ENCODE results near the gene HTR1D. TPM values are rescaled to one million over a fixed set of nuclear protein-coding genes. Genes with fewer than 3 reads are reported as not detected.

The HTR1D gene
- total and polyA plus RNA-seq, 2 experiments from 2014 or later: not detected

- Histone ChIP-seq H3K27me3 (replicated peaks; ENCODE audit: insufficient read depth) (peaks cover 37% of the 10 kb centered on the region), H2AFZ (no peak overlapping the region), H3K27ac (no peak overlapping the region), H4K20me1 (ENCODE audit: insufficient read depth) (no peaks in the 10 kb centered on the region), H3K4me1 (ENCODE audit: insufficient read depth) (0 out of 2 replicates have a peak, but pooled peaks cover 4% of the 10 kb centered on the region), H3F3A (ENCODE audit: insufficient read depth) (no peaks in the 10 kb centered on the region), H3K36me3 (ENCODE audit: low read depth) (no peaks in the 10 kb centered on the region), H3K4me3 (no peak overlapping the region), H3K9ac (no peak overlapping the region), H3K9me3 (ENCODE audit: low read depth) (no peaks in the 10 kb centered on the region), H3K9me2 (ENCODE audit: insufficient read depth) (no peaks in the 10 kb centered on the region), H3K79me2 (ENCODE audit: insufficient read depth) (no peaks in the 10 kb centered on the region), H3K4me2 (ENCODE audit: unreplicated experiment) (no peak overlapping the region)
- 90 to 92% methylated on average over 3 of the region's 3 CpGs for WGBS, 2 experiments (ENCODE audit: low coverage in 1 of 2, low lambda C conversion rate in 2 of 2, missing lambda C conversion rate in 2 of 2)
- no peak for TF ChIP-seq EZH2phosphoT487 (IDR thresholded peaks at IDR 0.05; ENCODE audit: insufficient read depth, low read depth)
- TF ChIP-seq EZH2 (IDR thresholded peaks at IDR 0.05; ENCODE audit: insufficient read depth, poor library complexity, severe bottlenecking): no peak
- in situ Hi-C loops (cut with MboI): no loop called here
- no peak for DNase-seq
These were observed 1.4 kb downstream of the HTR1D start for GRCh38 chr1:23215751-23216449.

- no peaks in the 10 kb centered on the region for H3K9me3 ChIP-seq (ENCODE audit: low read depth)
- H3K9ac ChIP-seq: no peak overlapping the region
- TF ChIP-seq EZH2 (IDR thresholded peaks at IDR 0.05; ENCODE audit: insufficient read depth, poor library complexity, severe bottlenecking) (no peak), EZH2phosphoT487 (IDR thresholded peaks at IDR 0.05; ENCODE audit: insufficient read depth, low read depth) (no peak)
- H3K27me3 ChIP-seq (replicated peaks; ENCODE audit: insufficient read depth): peaks cover 43% of the 10 kb centered on the region
- H3K27ac ChIP-seq: no peak overlapping the region
- H3F3A ChIP-seq (ENCODE audit: insufficient read depth): no peaks in the 10 kb centered on the region
- DNase-seq: no peak
- H3K4me3 ChIP-seq: no peak overlapping the region
- 0 out of 2 replicates have a peak, but pooled peaks cover 4% of the 10 kb centered on the region for H3K4me1 ChIP-seq (ENCODE audit: insufficient read depth)
- no peak overlapping the region for H2AFZ ChIP-seq
- 89 to 90% methylated on average over 3 of the region's 3 CpGs for WGBS, 2 experiments (ENCODE audit: low coverage in 1 of 2, low lambda C conversion rate in 2 of 2, missing lambda C conversion rate in 2 of 2)
- no peaks in the 10 kb centered on the region for H4K20me1 ChIP-seq (ENCODE audit: insufficient read depth)
- no peaks in the 10 kb centered on the region for H3K9me2 ChIP-seq (ENCODE audit: insufficient read depth)
- no peak overlapping the region for H3K4me2 ChIP-seq (ENCODE audit: unreplicated experiment)
- in situ Hi-C loops (cut with MboI): no loop called here
- no peaks in the 10 kb centered on the region for H3K36me3 ChIP-seq (ENCODE audit: low read depth)
- H3K79me2 ChIP-seq (ENCODE audit: insufficient read depth): no peaks in the 10 kb centered on the region
These were observed 2.0 kb downstream of the HTR1D start for GRCh38 chr1:23215291-23215690.

- no peaks in the 10 kb centered on the region for H3F3A ChIP-seq (ENCODE audit: insufficient read depth)
- H2AFZ ChIP-seq: no peak overlapping the region
- no peak overlapping the region for H3K4me3 ChIP-seq
- H3K9ac ChIP-seq: no peak overlapping the region
- no peaks in the 10 kb centered on the region for H4K20me1 ChIP-seq (ENCODE audit: insufficient read depth)
- no peak overlapping the region for H3K27ac ChIP-seq
- H3K79me2 ChIP-seq (ENCODE audit: insufficient read depth): no peaks in the 10 kb centered on the region
- 90 to 92% methylated on average over 4 of the region's 4 CpGs for WGBS, 2 experiments (ENCODE audit: low coverage in 1 of 2, low lambda C conversion rate in 2 of 2, missing lambda C conversion rate in 2 of 2)
- TF ChIP-seq EZH2phosphoT487 (IDR thresholded peaks at IDR 0.05; ENCODE audit: insufficient read depth, low read depth): no peak
- TF ChIP-seq EZH2 (IDR thresholded peaks at IDR 0.05; ENCODE audit: insufficient read depth, poor library complexity, severe bottlenecking): no peak
- DNase-seq: peak; percentile 22
- 0 out of 2 replicates have a peak, but pooled peaks cover 4% of the 10 kb centered on the region for H3K4me1 ChIP-seq (ENCODE audit: insufficient read depth)
- no peaks in the 10 kb centered on the region for H3K9me3 ChIP-seq (ENCODE audit: low read depth)
- H3K27me3 ChIP-seq (replicated peaks; ENCODE audit: insufficient read depth): peaks cover 50% of the 10 kb centered on the region
- H3K4me2 ChIP-seq (ENCODE audit: unreplicated experiment): no peak overlapping the region
- no peaks in the 10 kb centered on the region for H3K9me2 ChIP-seq (ENCODE audit: insufficient read depth)
- in situ Hi-C loops (cut with MboI): no loop called here
- H3K36me3 ChIP-seq (ENCODE audit: low read depth): no peaks in the 10 kb centered on the region
These were observed 2.7 kb downstream of the HTR1D start for GRCh38 chr1:23214640-23215039.

- Histone ChIP-seq H3K36me3 (ENCODE audit: low read depth) (no peaks in the 10 kb centered on the region), H3K9ac (no peak overlapping the region), H4K20me1 (ENCODE audit: insufficient read depth) (no peaks in the 10 kb centered on the region), H3F3A (ENCODE audit: insufficient read depth) (no peaks in the 10 kb centered on the region), H3K27me3 (replicated peaks; ENCODE audit: insufficient read depth) (peaks cover 28% of the 10 kb centered on the region), H3K9me2 (ENCODE audit: insufficient read depth) (no peaks in the 10 kb centered on the region), H3K27ac (no peak overlapping the region), H3K79me2 (ENCODE audit: insufficient read depth) (no peaks in the 10 kb centered on the region), H3K9me3 (ENCODE audit: low read depth) (no peaks in the 10 kb centered on the region), H3K4me2 (ENCODE audit: unreplicated experiment) (no peak overlapping the region), H3K4me1 (ENCODE audit: insufficient read depth) (no peaks in the 10 kb centered on the region), H3K4me3 (no peak overlapping the region), H2AFZ (no peak overlapping the region)
- no peak for TF ChIP-seq EZH2 (IDR thresholded peaks at IDR 0.05; ENCODE audit: insufficient read depth, poor library complexity, severe bottlenecking)
- TF ChIP-seq EZH2phosphoT487 (IDR thresholded peaks at IDR 0.05; ENCODE audit: insufficient read depth, low read depth): no peak
- no peak for DNase-seq
- WGBS, 2 experiments (ENCODE audit: low coverage in 1 of 2, low lambda C conversion rate in 2 of 2, missing lambda C conversion rate in 2 of 2): 74 to 75% methylated on average over 4 of the region's 4 CpGs
- in situ Hi-C loops (cut with MboI): no loop called here
These were observed 5.3 kb downstream of the HTR1D start for GRCh38 chr1:23211955-23212354.
